Spleen (tissue), 7 donors: ENCODE data around the gene NHEJ1.

Source experiments
- CTCF ChIP-seq, 11 experiments: fragments of 200-600 bp in 7 of 11; fragments of 450-650 bp in 4 of 11; sonication (generic) in 4 of 11; IDR thresholded peaks in 8 of 11; conservative IDR thresholded peaks in 3 of 11; 1 replicate in 7 of 11; 2 replicates in 4 of 11; pipeline versions ENCODE4 v1.4.0 to v1.8.0; 2016 to 2021; ENCODE audit warnings: antibody characterized with exemption in 11 of 11, inconsistent platforms in 4 of 11, mild to moderate bottlenecking in 1 of 11
- POLR2A ChIP-seq, 3 donors: fragments of 450-650 bp; IDR thresholded peaks; one replicate each; pipeline ENCODE4 v1.5.1; 2017; ENCODE audit warnings: antibody characterized with exemption in 3 of 3, mild to moderate bottlenecking in 1 of 3
- POLR2AphosphoS5 ChIP-seq, 3 donors: sonication (generic); formaldehyde crosslinking; IDR thresholded peaks; one replicate each; pipeline ENCODE4 v1.5.1; 2017; ENCODE audit warnings: antibody characterized with exemption in 3 of 3
- donor health status: DM: no; HTN: no; CAD: no; lungs with moderate emphysema.
- donor health status: DM: no; HTN: no; CAD: no.
- donor health status: DM: no; HTN: no; CAD: no.

- no peak for TF ChIP-seq POLR2A (IDR thresholded peaks at IDR 0.05)
- TF ChIP-seq CTCF (IDR thresholded peaks at IDR 0.05 in 8 of 11, conservative IDR thresholded peaks at IDR 0.05 in 3 of 11), result no peak
- TF ChIP-seq POLR2AphosphoS5 (IDR thresholded peaks at IDR 0.05), result no peak
Observed at GRCh38 chr2:219062081-219062480, 98.5 kb downstream of the NHEJ1 start.
